ENCODE data around the gene CSTB. TPM values are rescaled to one million over a fixed set of nuclear protein-coding genes. Genes with fewer than 3 reads are reported as not detected.

CSTB gene
- total RNA-seq, 1 donor from 2014 or later, result 7.1 TPM

DNA sequence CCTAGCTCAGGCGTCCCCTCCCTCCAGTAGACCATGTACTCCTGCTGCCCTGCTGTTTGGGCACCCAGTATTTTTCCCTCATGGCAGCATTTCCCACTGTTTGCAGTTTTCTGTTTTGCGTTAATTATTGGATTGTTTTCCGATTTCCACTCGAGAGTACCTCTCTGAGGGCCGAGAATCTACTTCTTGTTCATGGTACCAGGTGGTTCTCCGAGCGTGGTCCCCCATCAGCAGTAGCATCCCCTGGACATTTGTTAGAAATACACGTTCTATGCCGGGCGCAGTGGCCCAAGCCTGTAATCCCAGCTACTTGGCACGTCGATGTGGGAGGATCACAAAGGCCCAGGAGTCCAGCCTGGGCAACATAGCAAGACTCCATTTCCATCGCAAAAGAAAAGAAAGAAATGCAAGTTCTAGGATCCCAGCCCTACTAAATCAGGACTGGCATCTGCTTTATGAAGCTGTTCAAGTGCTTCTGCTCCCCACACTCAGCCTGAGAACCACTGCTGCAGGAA lies 14.0 kb upstream of the CSTB start:
- peak overlapping the region; percentile 85 for H3K9ac ChIP-seq
- peaks cover 4% of the 10 kb centered on the region for H3K9me3 Mint-ChIP-seq
- no peaks in the 10 kb centered on the region for H3K27me3 ChIP-seq
- H4K20me1 ChIP-seq (ENCODE audit: low read depth), result peaks cover 16% of the 10 kb centered on the region
- H3K36me3 Mint-ChIP-seq, result peaks cover 14% of the 10 kb centered on the region
- peaks cover 40% of the 10 kb centered on the region for H3K79me2 ChIP-seq (ENCODE audit: low read depth)
- H3K36me3 ChIP-seq, result no peaks in the 10 kb centered on the region
- H3K4me1 Mint-ChIP-seq, result peaks cover 18% of the 10 kb centered on the region
- no peaks in the 10 kb centered on the region for H3F3A ChIP-seq (ENCODE audit: low read depth)
- no peak overlapping the region for H2AFZ ChIP-seq (replicated peaks)
- no peak for DNase-seq (ENCODE audit: low spot score)
- no peak overlapping the region for H3K27ac ChIP-seq
- H3K27me3 Mint-ChIP-seq (ENCODE audit: insufficient read depth, low read depth), result peaks cover 9% of the 10 kb centered on the region
- H3K4me3 Mint-ChIP-seq, result peak overlapping the region; percentile 98
- peak overlapping the region; percentile 93 for H3K4me3 ChIP-seq
- peak overlapping the region; percentile 91 for H3K27ac Mint-ChIP-seq
- H3K4me1 ChIP-seq, result peaks cover 9% of the 10 kb centered on the region
- peak overlapping the region; percentile 100 for H3K4me2 ChIP-seq
- no peak for TF ChIP-seq EZH2 (IDR thresholded peaks at IDR 0.05)
- TF ChIP-seq, protein P1, sequence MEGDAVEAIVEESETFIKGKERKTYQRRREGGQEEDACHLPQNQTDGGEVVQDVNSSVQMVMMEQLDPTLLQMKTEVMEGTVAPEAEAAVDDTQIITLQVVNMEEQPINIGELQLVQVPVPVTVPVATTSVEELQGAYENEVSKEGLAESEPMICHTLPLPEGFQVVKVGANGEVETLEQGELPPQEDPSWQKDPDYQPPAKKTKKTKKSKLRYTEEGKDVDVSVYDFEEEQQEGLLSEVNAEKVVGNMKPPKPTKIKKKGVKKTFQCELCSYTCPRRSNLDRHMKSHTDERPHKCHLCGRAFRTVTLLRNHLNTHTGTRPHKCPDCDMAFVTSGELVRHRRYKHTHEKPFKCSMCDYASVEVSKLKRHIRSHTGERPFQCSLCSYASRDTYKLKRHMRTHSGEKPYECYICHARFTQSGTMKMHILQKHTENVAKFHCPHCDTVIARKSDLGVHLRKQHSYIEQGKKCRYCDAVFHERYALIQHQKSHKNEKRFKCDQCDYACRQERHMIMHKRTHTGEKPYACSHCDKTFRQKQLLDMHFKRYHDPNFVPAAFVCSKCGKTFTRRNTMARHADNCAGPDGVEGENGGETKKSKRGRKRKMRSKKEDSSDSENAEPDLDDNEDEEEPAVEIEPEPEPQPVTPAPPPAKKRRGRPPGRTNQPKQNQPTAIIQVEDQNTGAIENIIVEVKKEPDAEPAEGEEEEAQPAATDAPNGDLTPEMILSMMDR (IDR thresholded peaks at IDR 0.05), result no peak
- no peak for TF ChIP-seq EZH2phosphoT487 (IDR thresholded peaks at IDR 0.05)
- no peaks in the 10 kb centered on the region for H3K9me3 ChIP-seq (ENCODE audit: low read depth)

DNA sequence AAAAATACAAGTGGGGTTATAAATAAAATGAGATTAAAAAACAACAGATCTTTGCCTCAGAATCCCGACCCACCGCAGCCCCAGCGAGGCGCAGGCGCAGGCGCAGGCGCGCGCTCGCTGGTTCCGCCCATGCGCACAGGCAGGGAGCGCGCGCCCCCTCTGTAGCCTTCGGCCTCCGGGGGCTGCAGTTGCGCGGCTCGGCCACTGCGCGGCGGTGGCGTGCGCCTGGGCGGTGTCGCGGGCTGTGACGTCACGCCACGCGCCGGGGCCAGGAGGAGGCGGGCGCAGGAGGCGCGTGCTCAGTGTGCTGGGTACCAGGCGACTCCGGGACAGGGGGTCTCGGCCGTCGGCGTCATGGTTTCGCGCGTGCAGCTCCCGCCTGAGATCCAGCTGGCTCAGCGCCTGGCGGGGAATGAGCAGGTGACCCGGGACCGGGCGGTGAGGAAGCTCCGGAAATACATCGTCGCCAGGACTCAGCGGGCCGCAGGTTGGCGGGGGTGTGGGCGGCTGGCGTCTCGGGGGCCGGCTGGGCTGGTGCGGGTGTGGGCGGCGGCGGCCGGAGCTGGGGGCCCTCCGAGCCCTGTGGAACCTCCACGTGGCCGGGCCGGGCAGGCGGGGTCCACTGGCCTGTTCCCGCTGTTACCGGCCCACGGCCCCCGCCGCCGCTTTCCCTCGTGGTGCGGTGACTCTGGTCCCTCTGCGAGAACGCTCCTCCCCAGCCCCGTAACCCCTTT lies 13.3 kb upstream of the CSTB start, which contains the start of gene RRP1:
RRP1 (plus strand) TSS at position 302 of the 734 bp plus-strand sequence; CDS start at position 355, 53 bp downstream.
- Histone ChIP-seq H3K9me3 (ENCODE audit: low read depth) (no peaks in the 10 kb centered on the region), H2AFZ (replicated peaks) (peak within 1 kb of the TSS; percentile 84), H3K4me3 (peak within 1 kb of the TSS; percentile 93), H3K27me3 (no peaks in the 10 kb centered on the region), H3K4me2 (peak within 1 kb of the TSS; percentile 100), H3K9ac (peak within 1 kb of the TSS; percentile 85), H3F3A (ENCODE audit: low read depth) (no peaks in the 10 kb centered on the region), H3K36me3 (no peaks in the 10 kb centered on the region), H3K27ac (no peak within 1 kb of the TSS), H4K20me1 (ENCODE audit: low read depth) (peaks cover 16% of the 10 kb centered on the region), H3K4me1 (peaks cover 9% of the 10 kb centered on the region), H3K79me2 (ENCODE audit: low read depth) (peaks cover 40% of the 10 kb centered on the region)
- TF ChIP-seq, protein P1 (IDR thresholded peaks at IDR 0.05), result peak; percentile 85
- no peak for TF ChIP-seq EZH2phosphoT487 (IDR thresholded peaks at IDR 0.05)
- no peak for TF ChIP-seq EZH2 (IDR thresholded peaks at IDR 0.05)
- Mint-ChIP-seq H3K4me1 (peaks cover 16% of the 10 kb centered on the region), H3K9me3 (peaks cover 4% of the 10 kb centered on the region), H3K27me3 (ENCODE audit: insufficient read depth, low read depth) (peaks cover 9% of the 10 kb centered on the region), H3K27ac (peak within 1 kb of the TSS; percentile 91), H3K36me3 (peaks cover 13% of the 10 kb centered on the region), H3K4me3 (peak within 1 kb of the TSS; percentile 98)
- DNase-seq (ENCODE audit: low spot score), result peak; percentile 96

DNA sequence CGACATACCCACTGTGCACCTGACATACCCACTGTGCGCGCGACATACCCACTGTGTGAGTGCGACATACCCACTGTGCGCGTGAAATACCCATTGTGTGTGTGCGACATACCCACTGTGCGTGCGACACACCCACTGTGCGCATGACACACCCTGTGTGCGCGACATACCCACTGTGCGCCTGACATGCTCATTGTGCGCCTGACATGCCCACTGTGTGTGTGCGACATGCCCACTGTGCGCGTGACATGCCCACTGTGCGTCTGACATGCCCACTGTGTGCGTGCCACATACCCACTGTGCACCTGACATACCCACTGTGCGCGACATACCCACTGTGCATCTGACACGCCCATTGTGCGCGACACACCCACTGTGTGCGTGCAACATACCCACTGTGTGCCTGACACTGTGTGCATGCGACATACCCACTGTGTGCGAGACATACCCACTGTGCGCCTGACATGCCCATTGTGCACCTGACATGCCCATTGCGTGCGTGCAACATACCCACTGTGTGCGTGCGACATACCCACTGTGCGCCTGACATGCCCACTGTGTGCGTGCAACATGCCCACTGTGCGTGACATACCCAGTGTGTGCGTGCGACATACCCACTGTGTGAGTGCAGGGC lies 10.8 kb upstream of the CSTB start:
- H3K4me2 ChIP-seq, result no peak overlapping the region
- Mint-ChIP-seq H3K27ac (no peak overlapping the region), H3K9me3 (peaks cover 4% of the 10 kb centered on the region), H3K27me3 (ENCODE audit: insufficient read depth, low read depth) (peaks cover 7% of the 10 kb centered on the region), H3K4me1 (peaks cover 15% of the 10 kb centered on the region), H3K4me3 (peak overlapping the region; percentile 58), H3K36me3 (peaks cover 4% of the 10 kb centered on the region)
- H3K27ac ChIP-seq, result no peak overlapping the region
- H2AFZ ChIP-seq (replicated peaks), result no peak overlapping the region
- peaks cover 26% of the 10 kb centered on the region for H3K79me2 ChIP-seq (ENCODE audit: low read depth)
- no peaks in the 10 kb centered on the region for H3K36me3 ChIP-seq
- no peaks in the 10 kb centered on the region for H3K27me3 ChIP-seq
- H4K20me1 ChIP-seq (ENCODE audit: low read depth), result peaks cover 6% of the 10 kb centered on the region
- no peaks in the 10 kb centered on the region for H3F3A ChIP-seq (ENCODE audit: low read depth)
- no peak for DNase-seq (ENCODE audit: low spot score)
- H3K9me3 ChIP-seq (ENCODE audit: low read depth), result no peaks in the 10 kb centered on the region
- H3K4me3 ChIP-seq, result no peak overlapping the region
- H3K9ac ChIP-seq, result no peak overlapping the region
- TF ChIP-seq EZH2phosphoT487 (IDR thresholded peaks at IDR 0.05), result no peak
- TF ChIP-seq EZH2 (IDR thresholded peaks at IDR 0.05), result no peak
- TF ChIP-seq, protein P1 (IDR thresholded peaks at IDR 0.05), result no peak
- H3K4me1 ChIP-seq, result peaks cover 9% of the 10 kb centered on the region
